ENCODE results near the gene BMP8A. TPM values are rescaled to one million over a fixed set of nuclear protein-coding genes. Genes with fewer than 3 reads are reported as not detected.
"Not testable (repeated sequence)": the region's sequence is repeated elsewhere in the genome, so short reads cannot be mapped to it uniquely, and the experiment has no call there.

BMP8A gene
- total RNA-seq, 1 donor from 2014 or later: not detected

GRCh38 chr1:39452081-39452480 is 39.4 kb upstream of the BMP8A start:
- peaks cover 36% of the 10 kb centered on the region for H3K36me3 ChIP-seq (ENCODE audit: control insufficient read depth, insufficient read depth, low read length)
- FAIRE-seq (no peak), DNase-seq (ENCODE audit: low read depth) (no peak)
- no peak overlapping the region for H3K4me3 ChIP-seq (ENCODE audit: low read depth, low read length)
- no peaks in the 10 kb centered on the region for H3K27me3 ChIP-seq (ENCODE audit: control insufficient read depth, insufficient read depth, low read length)
- no peak for TF ChIP-seq CTCF (IDR thresholded peaks at IDR 0.05; ENCODE audit: insufficient read depth, low read length, severe bottlenecking)

- TF ChIP-seq CTCF (IDR thresholded peaks at IDR 0.05; ENCODE audit: insufficient read depth, low read length, severe bottlenecking): no peak
- FAIRE-seq: no peak
- DNase-seq (ENCODE audit: low read depth): no peak
- Histone ChIP-seq H3K4me3 (ENCODE audit: low read depth, low read length) (no peak overlapping the region), H3K27me3 (ENCODE audit: control insufficient read depth, insufficient read depth, low read length) (no peaks in the 10 kb centered on the region), H3K36me3 (ENCODE audit: control insufficient read depth, insufficient read depth, low read length) (peaks cover 34% of the 10 kb centered on the region)
These were observed 38.9 kb upstream of the BMP8A start for GRCh38 chr1:39452540-39452939.

DNA sequence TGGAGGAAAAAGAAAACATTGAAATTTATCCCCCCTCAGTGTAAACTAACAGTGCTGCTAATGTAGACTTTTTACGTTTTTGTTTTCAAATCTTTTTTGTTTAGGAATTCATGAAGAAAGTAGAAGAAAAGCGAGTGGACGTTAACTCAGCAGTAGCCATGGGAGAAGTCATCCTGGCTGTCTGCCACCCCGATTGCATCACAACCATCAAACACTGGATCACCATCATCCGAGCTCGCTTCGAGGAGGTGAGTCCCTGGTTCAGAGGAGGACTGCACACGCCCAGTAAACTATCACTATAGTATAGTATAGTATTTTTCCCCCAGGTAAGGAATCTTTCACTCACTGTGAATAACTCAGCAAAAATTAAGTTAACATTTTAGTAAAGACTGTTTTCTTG is 37.8 kb upstream of the BMP8A start:
- no peak overlapping the region for H3K4me3 ChIP-seq (ENCODE audit: low read depth, low read length)
- H3K36me3 ChIP-seq (ENCODE audit: control insufficient read depth, insufficient read depth, low read length): peaks cover 35% of the 10 kb centered on the region
- TF ChIP-seq CTCF (IDR thresholded peaks at IDR 0.05; ENCODE audit: insufficient read depth, low read length, severe bottlenecking): no peak
- no peak for FAIRE-seq
- no peaks in the 10 kb centered on the region for H3K27me3 ChIP-seq (ENCODE audit: control insufficient read depth, insufficient read depth, low read length)
- peak; percentile 41 for DNase-seq (ENCODE audit: low read depth)

- no peak for TF ChIP-seq CTCF (IDR thresholded peaks at IDR 0.05; ENCODE audit: insufficient read depth, low read length, severe bottlenecking)
- FAIRE-seq (no peak), DNase-seq (ENCODE audit: low read depth) (no peak)
- H3K27me3 ChIP-seq (ENCODE audit: control insufficient read depth, insufficient read depth, low read length): no peaks in the 10 kb centered on the region
- peaks cover 41% of the 10 kb centered on the region for H3K36me3 ChIP-seq (ENCODE audit: control insufficient read depth, insufficient read depth, low read length)
- no peak overlapping the region for H3K4me3 ChIP-seq (ENCODE audit: low read depth, low read length)
These were observed 32.4 kb upstream of the BMP8A start for GRCh38 chr1:39458991-39459390.

GRCh38 chr1:39462074-39462473 is 29.4 kb upstream of the BMP8A start:
- FAIRE-seq (no peak), DNase-seq (ENCODE audit: low read depth) (no peak)
- no peak overlapping the region for H3K4me3 ChIP-seq (ENCODE audit: low read depth, low read length)
- H3K36me3 ChIP-seq (ENCODE audit: control insufficient read depth, insufficient read depth, low read length): peaks cover 31% of the 10 kb centered on the region
- no peak for TF ChIP-seq CTCF (IDR thresholded peaks at IDR 0.05; ENCODE audit: insufficient read depth, low read length, severe bottlenecking)
- no peaks in the 10 kb centered on the region for H3K27me3 ChIP-seq (ENCODE audit: control insufficient read depth, insufficient read depth, low read length)

GRCh38 chr1:39466413-39467107 is 24.9 kb upstream of the BMP8A start:
- no peak for TF ChIP-seq CTCF (IDR thresholded peaks at IDR 0.05; ENCODE audit: insufficient read depth, low read length, severe bottlenecking)
- FAIRE-seq (no peak), DNase-seq (ENCODE audit: low read depth) (no peak)
- H3K36me3 ChIP-seq (ENCODE audit: control insufficient read depth, insufficient read depth, low read length): peaks cover 28% of the 10 kb centered on the region
- H3K27me3 ChIP-seq (ENCODE audit: control insufficient read depth, insufficient read depth, low read length): no peaks in the 10 kb centered on the region
- H3K4me3 ChIP-seq (ENCODE audit: low read depth, low read length): no peak overlapping the region

- H3K36me3 ChIP-seq (ENCODE audit: control insufficient read depth, insufficient read depth, low read length): peaks cover 26% of the 10 kb centered on the region
These were observed 24.2 kb upstream of the BMP8A start for GRCh38 chr1:39467108-39467720.

More at GRCh38 chr1:39467108-39467720, 24.2 kb upstream of the BMP8A start:
- DNase-seq (ENCODE audit: low read depth); H3K27me3 ChIP-seq (ENCODE audit: control insufficient read depth, insufficient read depth, low read length); H3K4me3 ChIP-seq (ENCODE audit: low read depth, low read length); FAIRE-seq: not testable (repeated sequence)

Measured in bronchial epithelial cell (primary cell).